SJCRH30 (cell line): Measurements from ENCODE around the gene MADCAM1. TPM values are rescaled to one million over a fixed set of nuclear protein-coding genes. Genes with fewer than 3 reads are reported as not detected.

Experiments used
- total RNA-seq: library from RNA; depleted of rRNA; stranded (reverse); fragments of >200 nt; shearing (Covaris generic); gene quantifications from 2 replicates; pipeline ENCODE4 v1.2.3, GENCODE V29; 2014; rRNA removed

The MADCAM1 gene
- total RNA-seq, 1 experiment from 2014 or later: 0.18 TPM

Other genes with a start within 250 kb of the MADCAM1 start
- 0.04 TPM in 1 of 2 replicates, not detected in the other for gene PLPP2, start 205.1 kb upstream of the MADCAM1 start, total RNA-seq
- gene MIER2, start 151.7 kb upstream of the MADCAM1 start, total RNA-seq: 14.8 and 18.5 TPM in 2 replicates
- gene C2CD4C, start 87.3 kb upstream of the MADCAM1 start, total RNA-seq: 0.51 and 0.73 TPM in 2 replicates
- gene SHC2, start 35.5 kb upstream of the MADCAM1 start, total RNA-seq: 0.12 and 0.23 TPM in 2 replicates
- 7.3 and 9.6 TPM in 2 replicates for gene TPGS1, start 11.0 kb downstream of the MADCAM1 start, total RNA-seq
- gene CDC34, start 35.3 kb downstream of the MADCAM1 start, total RNA-seq: 76.2 and 92.3 TPM in 2 replicates
- gene GZMM, start 47.6 kb downstream of the MADCAM1 start, total RNA-seq: not detected in 2 replicates
- gene BSG, start 76.1 kb downstream of the MADCAM1 start, total RNA-seq: 546 and 582 TPM in 2 replicates
- 0.14 and 0.30 TPM in 2 replicates for gene HCN2, start 93.4 kb downstream of the MADCAM1 start, total RNA-seq
- 27.0 and 29.6 TPM in 2 replicates for gene POLRMT, start 137.1 kb downstream of the MADCAM1 start, total RNA-seq
- not detected in 2 replicates for gene FGF22, start 143.4 kb downstream of the MADCAM1 start, total RNA-seq
- gene RNF126, start 166.7 kb downstream of the MADCAM1 start, total RNA-seq: 37.6 and 38.8 TPM in 2 replicates
- gene FSTL3, start 179.9 kb downstream of the MADCAM1 start, total RNA-seq: 6.5 and 8.0 TPM in 2 replicates
- gene PRSS57, start 199.0 kb downstream of the MADCAM1 start, total RNA-seq: not detected in 2 replicates
- 4.4 and 4.6 TPM in 2 replicates for gene PALM, start 212.4 kb downstream of the MADCAM1 start, total RNA-seq